Activated B cell treated with CpG ODN at 0.5 μM for 24 hours (primary cell): Measurements from ENCODE around the gene ALKBH7. TPM values are rescaled to one million over a fixed set of nuclear protein-coding genes. Genes with fewer than 3 reads are reported as not detected.

Experiments
- ATAC-seq: fragments of 200-7000 bp; cut with Tn5 transposase; one replicate; pipeline ENCODE4 v1.10.0; 2021; ENCODE audit warnings: low read depth, mild to moderate bottlenecking, moderate library complexity
- CTCF ChIA-PET: fragments of 350-600 bp; sonication (Branson Sonifier 250); formaldehyde crosslinking; loops from one replicate; lab custom pipeline; 2021; ENCODE audit warnings: antibody characterized with exemption; lab: Charles Lee
- POLR2A ChIA-PET: fragments of 350-600 bp; sonication (Branson Sonifier 250); formaldehyde crosslinking; loops from one replicate; lab custom pipeline; 2021; ENCODE audit warnings: antibody characterized with exemption; lab: Charles Lee
- DNase-seq: peaks from one replicate; pipeline ENCODE4 v3.0.0; 2022
- H3K27ac Mint-ChIP-seq: one replicate; pipeline ENCODE4 v1.8.0; 2020; ENCODE audit warnings: mixed read lengths
- H3K27me3 Mint-ChIP-seq: one replicate; pipeline ENCODE4 v1.8.0; 2021; ENCODE audit warnings: mixed read lengths
- H3K36me3 Mint-ChIP-seq: one replicate; pipeline ENCODE4 v1.8.0; 2021; ENCODE audit warnings: low read depth, mixed read lengths
- H3K4me1 Mint-ChIP-seq: one replicate; pipeline ENCODE4 v1.8.0; 2021; ENCODE audit warnings: mixed read lengths
- H3K4me3 Mint-ChIP-seq: one replicate; pipeline ENCODE4 v1.8.0; 2020; ENCODE audit warnings: mild to moderate bottlenecking, mixed read lengths
- H3K9me3 Mint-ChIP-seq: one replicate; pipeline ENCODE4 v1.8.0; 2020; ENCODE audit warnings: mixed read lengths
- intact Hi-C: fragments of 100-400 bp; cut with micrococcal nuclease; formaldehyde crosslinking; loops from one replicate; pipeline ENCODE4 v1.15.1; 2024
- total RNA-seq: library from RNA; stranded (reverse); gene quantifications from 2 replicates; pipeline ENCODE4 v1.2.3, GENCODE V29; 2022
- TF ChIP-seq, protein P1 (sequence below): fragments of 200-600 bp; IDR thresholded peaks from one replicate; pipeline ENCODE4 v1.8.0; 2022; ENCODE audit warnings: antibody characterized with exemption, mild to moderate bottlenecking

The ALKBH7 gene
- total RNA-seq, 1 donor from 2014 or later, result 48.4 TPM

- H3K27me3 Mint-ChIP-seq, result no peaks in the 10 kb centered on the region
- CTCF ChIA-PET, result no interaction called here
- H3K36me3 Mint-ChIP-seq, result peaks cover 61% of the 10 kb centered on the region
- no peaks in the 10 kb centered on the region for H3K9me3 Mint-ChIP-seq
- H3K4me3 Mint-ChIP-seq, result no peak overlapping the region
- DNase-seq, result no peak
- TF ChIP-seq, protein P1, sequence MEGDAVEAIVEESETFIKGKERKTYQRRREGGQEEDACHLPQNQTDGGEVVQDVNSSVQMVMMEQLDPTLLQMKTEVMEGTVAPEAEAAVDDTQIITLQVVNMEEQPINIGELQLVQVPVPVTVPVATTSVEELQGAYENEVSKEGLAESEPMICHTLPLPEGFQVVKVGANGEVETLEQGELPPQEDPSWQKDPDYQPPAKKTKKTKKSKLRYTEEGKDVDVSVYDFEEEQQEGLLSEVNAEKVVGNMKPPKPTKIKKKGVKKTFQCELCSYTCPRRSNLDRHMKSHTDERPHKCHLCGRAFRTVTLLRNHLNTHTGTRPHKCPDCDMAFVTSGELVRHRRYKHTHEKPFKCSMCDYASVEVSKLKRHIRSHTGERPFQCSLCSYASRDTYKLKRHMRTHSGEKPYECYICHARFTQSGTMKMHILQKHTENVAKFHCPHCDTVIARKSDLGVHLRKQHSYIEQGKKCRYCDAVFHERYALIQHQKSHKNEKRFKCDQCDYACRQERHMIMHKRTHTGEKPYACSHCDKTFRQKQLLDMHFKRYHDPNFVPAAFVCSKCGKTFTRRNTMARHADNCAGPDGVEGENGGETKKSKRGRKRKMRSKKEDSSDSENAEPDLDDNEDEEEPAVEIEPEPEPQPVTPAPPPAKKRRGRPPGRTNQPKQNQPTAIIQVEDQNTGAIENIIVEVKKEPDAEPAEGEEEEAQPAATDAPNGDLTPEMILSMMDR, result no peak
- intact Hi-C loops, result no loop called here
- no peak for ATAC-seq
- POLR2A ChIA-PET, result no interaction called here
- H3K27ac Mint-ChIP-seq, result no peak overlapping the region
- no peaks in the 10 kb centered on the region for H3K4me1 Mint-ChIP-seq
Observed at GRCh38 chr19:6414793-6415590, 42.4 kb downstream of the ALKBH7 start.

- TF ChIP-seq, protein P1, result no peak
- ChIA-PET CTCF (no interaction called here), POLR2A (no interaction called here)
- Mint-ChIP-seq H3K36me3 (peaks cover 68% of the 10 kb centered on the region), H3K4me1 (no peaks in the 10 kb centered on the region), H3K4me3 (no peak overlapping the region), H3K27ac (no peak overlapping the region), H3K9me3 (no peaks in the 10 kb centered on the region), H3K27me3 (no peaks in the 10 kb centered on the region)
- DNase-seq, result no peak
- intact Hi-C loops, result no loop called here
- ATAC-seq, result no peak
Observed at GRCh38 chr19:6415591-6416190, 43.1 kb downstream of the ALKBH7 start.

DNA sequence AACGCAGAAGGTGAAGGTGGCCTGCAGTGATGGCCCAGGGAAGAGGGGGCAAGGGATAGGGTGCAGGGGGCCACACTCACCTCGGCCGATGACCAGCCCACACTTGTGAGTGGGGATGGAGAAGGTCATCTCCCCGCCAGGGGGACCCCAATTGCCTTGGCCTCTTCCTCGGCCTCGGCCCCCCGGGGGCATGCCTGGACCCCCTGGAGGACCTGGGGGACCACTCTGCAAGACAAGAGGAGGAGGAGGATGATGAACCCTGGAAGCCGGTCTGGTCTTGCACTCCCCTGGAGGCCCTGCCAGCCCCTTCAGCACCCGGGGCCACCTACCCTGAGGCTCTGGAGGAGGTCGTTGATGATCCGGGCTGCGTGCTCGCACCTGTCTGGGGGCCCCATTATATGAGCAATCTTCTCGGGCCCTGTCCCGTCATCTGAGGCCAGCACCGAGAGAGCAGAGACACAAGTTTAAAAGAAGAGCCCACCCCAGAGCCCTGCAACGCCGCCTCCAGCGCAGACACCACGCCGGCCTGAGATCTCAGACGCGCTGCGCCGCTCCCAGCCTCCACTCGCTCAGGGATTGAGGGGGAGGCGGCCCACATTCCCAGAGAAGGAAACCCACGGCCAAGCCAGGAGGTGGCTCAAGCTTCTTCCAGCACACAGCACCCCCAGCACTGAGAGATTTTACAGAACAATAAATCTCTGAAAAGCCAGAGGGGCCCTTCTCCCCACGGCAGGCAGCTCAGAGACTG, 44.2 kb downstream of the ALKBH7 start:
- no peaks in the 10 kb centered on the region for H3K9me3 Mint-ChIP-seq
- peaks cover 79% of the 10 kb centered on the region for H3K36me3 Mint-ChIP-seq
- no peak overlapping the region for H3K4me3 Mint-ChIP-seq
- intact Hi-C loops, result no loop called here
- no peak for DNase-seq
- ChIA-PET CTCF (no interaction called here), POLR2A (no interaction called here)
- no peak overlapping the region for H3K27ac Mint-ChIP-seq
- TF ChIP-seq, protein P1, result no peak
- H3K4me1 Mint-ChIP-seq, result peaks cover 3% of the 10 kb centered on the region
- ATAC-seq, result no peak
- H3K27me3 Mint-ChIP-seq, result no peaks in the 10 kb centered on the region

DNA sequence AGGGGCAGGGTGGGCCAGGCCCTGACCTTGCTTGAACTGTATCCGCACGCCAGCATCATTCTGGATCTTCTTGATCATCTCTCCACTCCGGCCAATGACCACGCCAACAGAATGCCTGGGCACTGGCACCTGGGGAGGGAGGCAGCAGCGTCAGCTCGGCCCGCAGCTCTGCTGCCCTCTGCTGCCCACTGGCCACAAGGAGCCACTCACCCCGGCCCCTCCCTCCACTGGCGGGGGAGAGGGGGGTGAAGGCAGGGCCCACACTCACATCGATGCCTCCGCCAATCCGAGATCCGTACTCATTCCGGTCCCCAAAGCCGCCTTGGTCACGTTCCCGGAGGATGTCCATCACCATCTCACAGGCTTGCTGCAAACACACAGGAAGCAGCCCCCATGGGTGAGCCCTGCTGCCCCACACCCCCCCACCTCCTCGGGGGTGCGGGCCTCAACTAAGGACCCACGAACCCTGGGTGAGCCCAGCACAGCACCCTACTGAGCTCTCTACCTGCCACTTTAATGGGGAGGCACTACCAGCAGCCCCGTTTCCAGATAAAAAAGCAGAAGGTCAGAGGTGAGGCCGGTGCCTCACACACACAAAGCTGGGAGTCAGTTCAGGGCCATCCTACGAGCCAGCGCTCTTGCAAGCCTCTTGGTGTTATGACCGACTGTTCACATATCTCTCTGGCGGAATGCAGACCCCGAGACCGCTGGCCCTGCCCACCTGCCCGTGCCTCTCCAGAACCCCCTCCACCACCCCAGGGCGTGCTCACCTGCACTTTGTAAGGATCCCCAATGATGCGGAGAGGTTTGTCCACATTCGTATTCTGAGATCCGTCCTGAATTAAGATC, 45.3 kb downstream of the ALKBH7 start:
- H3K9me3 Mint-ChIP-seq, result no peaks in the 10 kb centered on the region
- H3K27ac Mint-ChIP-seq, result no peak overlapping the region
- TF ChIP-seq, protein P1, result no peak
- DNase-seq (no peak), ATAC-seq (no peak)
- POLR2A ChIA-PET, result no interaction called here
- peaks cover 90% of the 10 kb centered on the region for H3K36me3 Mint-ChIP-seq
- CTCF ChIA-PET, result no interaction called here
- H3K27me3 Mint-ChIP-seq, result no peaks in the 10 kb centered on the region
- intact Hi-C loops, result no loop called here
- H3K4me3 Mint-ChIP-seq, result no peak overlapping the region
- peaks cover 14% of the 10 kb centered on the region for H3K4me1 Mint-ChIP-seq
